Motor neuron (in vitro differentiated cells): ENCODE results near the gene KRT80. TPM values are rescaled to one million over a fixed set of nuclear protein-coding genes. Genes with fewer than 3 reads are reported as not detected.

Experiments used
- ATAC-seq, 8 experiments: fragments of 200-7000 bp; cut with Tn5 transposase; replicated peaks in 6 of 8; 2 replicates each; pipeline ENCODE4 v1.8.0; 2021; ENCODE audit warnings: mild to moderate bottlenecking in 8 of 8, moderate library complexity in 8 of 8
- H3K27ac ChIP-seq, 2 donors: fragments of 250-450 bp; sonication (Bioruptor Pico); 2 replicates each; pipeline ENCODE4 v1.9.0; 2021; ENCODE audit warnings: antibody characterized with exemption in 2 of 2, mild to moderate bottlenecking in 2 of 2, moderate library complexity in 1 of 2
- H3K4me1 ChIP-seq, 2 donors: fragments of 250-450 bp; sonication (Bioruptor Pico); replicated peaks in 1 of 2; 2 replicates each; pipeline ENCODE4 v1.6.1; 2021; ENCODE audit warnings: antibody characterized with exemption in 2 of 2, mild to moderate bottlenecking in 2 of 2, moderate library complexity in 1 of 2
- H3K4me3 ChIP-seq, 5 donors: fragments of 250-450 bp; sonication (Bioruptor Pico); 2 replicates each; pipeline ENCODE4 v1.9.0; 2021; ENCODE audit warnings: antibody characterized with exemption in 5 of 5, mild to moderate bottlenecking in 5 of 5, moderate library complexity in 4 of 5
- WGBS, 10 experiments: fragments of 450-650 bp; shearing (Covaris generic); methylation state at CpG; one replicate each; pipeline ENCODE4 v1.0.0; 2022; 5-methylcytosine and 5-hydroxymethylcytosine counted together
- in situ Hi-C, 9 experiments: fragments of 400-800 bp; cut with MboI; loops; one replicate each; pipeline ENCODE4 v1.15.0; 2021; ENCODE audit warnings: low sequenced_read_pairs in 9 of 9, low pct_unique_long_range_greater_than_20kb in 2 of 9; ENCODE audit not compliant: unreplicated experiment in 9 of 9
- total RNA-seq, 8 experiments: library from RNA; unstranded; fragments of 300-600 nt; gene quantifications; 2 replicates each; pipeline versions ENCODE4 v1.2.3 to v1.2.4, GENCODE V29; 2022

The KRT80 gene
- total RNA-seq, 8 experiments from 2014 or later: 0.14 to 0.85 (median 0.26) TPM; not detected in 2

DNA sequence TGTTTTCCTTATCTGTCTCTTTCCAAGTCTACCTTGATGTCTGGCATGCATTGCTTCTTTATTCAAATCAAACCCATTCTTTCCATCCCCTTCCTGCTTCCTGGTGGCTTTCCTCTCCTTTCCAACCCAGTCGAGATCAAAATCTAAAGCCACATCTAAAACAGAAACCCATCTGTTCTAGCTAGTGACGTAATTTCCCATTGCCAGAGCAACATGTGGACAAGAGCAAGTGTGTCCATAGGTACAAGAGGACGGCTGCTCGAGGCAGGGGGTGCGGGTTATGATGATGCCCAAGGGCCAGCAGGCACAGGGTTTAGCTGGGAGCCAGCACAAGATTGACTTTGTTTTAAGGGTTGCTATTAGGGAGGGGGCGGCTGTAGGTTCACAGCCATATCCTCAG, 7.0 kb downstream of the KRT80 start:
- 40 to 85% (median 66%) methylated on average over 1 to 4 of the region's 6 CpGs; no CpG with 5 or more reads in 4 of the 10 experiments for WGBS, 10 experiments
- no peak for ATAC-seq
- in situ Hi-C loops: no loop called here
- H3K27ac ChIP-seq: no peak overlapping the region
- H3K4me1 ChIP-seq: peaks cover 0 to 7% of the 10 kb centered on the region in 2 donors
- no peak overlapping the region for H3K4me3 ChIP-seq

- no peak for ATAC-seq
- no peak overlapping the region for H3K4me3 ChIP-seq
- in situ Hi-C loops: no loop called here
- 83 to 100% (median 93%) methylated on average over 1 to 4 of the region's 8 CpGs; no CpG with 5 or more reads in 6 of the 10 experiments for WGBS, 10 experiments
- H3K27ac ChIP-seq: no peak overlapping the region
- H3K4me1 ChIP-seq: peaks cover 0 to 7% of the 10 kb centered on the region in 2 donors
Observed at GRCh38 chr12:52183971-52184370, 7.8 kb downstream of the KRT80 start.

- in situ Hi-C loops: no loop called here
- 50 to 100% (median 74%) methylated on average over 1 to 5 of the region's 6 CpGs; no CpG with 5 or more reads in 6 of the 10 experiments for WGBS, 10 experiments
- Histone ChIP-seq H3K27ac (no peak overlapping the region), H3K4me1 (peaks cover 0 to 7% of the 10 kb centered on the region in 2 donors), H3K4me3 (no peak overlapping the region)
- peak in 1 of 8 experiments; percentile 7 for ATAC-seq
Observed at GRCh38 chr12:52183544-52183910, 8.3 kb downstream of the KRT80 start.

DNA sequence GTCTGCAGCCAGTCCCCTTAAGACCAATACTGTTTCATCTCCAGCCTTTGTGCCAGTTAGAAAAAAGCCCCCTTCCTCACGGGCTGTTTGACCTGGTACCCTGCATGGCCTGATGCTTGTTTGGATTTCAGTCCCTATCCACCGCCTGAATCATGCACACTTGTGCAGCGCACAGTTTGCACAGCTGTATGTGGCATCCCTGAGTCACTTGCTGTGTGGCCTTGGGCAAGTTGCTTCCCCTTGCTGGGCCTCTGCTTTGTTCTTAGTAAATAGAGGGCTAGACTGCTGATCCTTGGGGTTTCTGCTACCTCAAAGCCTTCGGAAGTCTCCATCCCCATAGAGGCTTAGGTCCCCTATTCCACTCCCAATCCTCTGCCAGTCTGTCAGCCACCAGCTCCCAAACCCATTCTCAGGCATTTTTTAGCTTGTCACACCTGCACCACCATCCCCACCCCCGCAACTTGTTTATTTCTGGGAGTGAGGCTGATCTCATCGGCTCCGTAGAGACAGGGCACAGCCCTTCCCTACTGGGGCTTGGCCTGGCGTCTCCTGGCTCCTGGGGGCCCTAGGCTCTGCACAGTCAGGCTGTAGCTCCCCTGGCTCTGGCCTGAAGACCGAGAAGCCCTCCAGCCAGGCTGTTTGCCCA, 8.8 kb downstream of the KRT80 start:
- H3K27ac ChIP-seq: no peak overlapping the region
- H3K4me1 ChIP-seq: peaks cover 0 to 7% of the 10 kb centered on the region in 2 donors
- peak in 7 of 8 experiments; percentile 8 to 47 (median 38) for ATAC-seq
- in situ Hi-C loops: no loop called here
- 13 to 100% (median 91%) methylated on average over 1 to 4 of the region's 9 CpGs; no CpG with 5 or more reads in 2 of the 10 experiments for WGBS, 10 experiments
- no peak overlapping the region for H3K4me3 ChIP-seq

DNA sequence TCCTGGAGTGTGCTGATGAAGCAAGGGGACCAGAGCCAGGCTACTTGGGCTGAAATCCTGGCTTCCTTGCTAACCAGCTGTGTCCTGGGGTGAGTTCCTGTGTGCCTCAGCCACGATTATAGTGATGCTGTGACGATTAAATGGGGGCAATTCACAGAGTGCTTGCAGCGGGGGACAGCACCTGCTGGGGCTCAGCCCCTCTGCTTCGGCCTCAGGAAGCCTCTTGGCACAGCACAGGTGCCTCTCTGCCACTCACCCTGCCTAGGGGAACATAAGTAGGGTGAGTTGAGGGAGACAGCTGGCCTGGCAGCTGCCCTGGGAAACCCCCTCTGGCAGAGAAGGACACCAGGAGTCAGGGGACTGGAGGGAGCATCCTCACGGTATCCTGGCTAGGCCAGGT, 9.4 kb downstream of the KRT80 start:
- H3K27ac ChIP-seq: no peak overlapping the region
- H3K4me3 ChIP-seq: no peak overlapping the region
- WGBS, 10 experiments: 0 to 83% (median 60%) methylated on average over 1 to 5 of the region's 5 CpGs; no CpG with 5 or more reads in 3 of the 10 experiments
- in situ Hi-C loops: no loop called here
- ATAC-seq: no peak
- H3K4me1 ChIP-seq: peaks cover 0 to 7% of the 10 kb centered on the region in 2 donors

DNA sequence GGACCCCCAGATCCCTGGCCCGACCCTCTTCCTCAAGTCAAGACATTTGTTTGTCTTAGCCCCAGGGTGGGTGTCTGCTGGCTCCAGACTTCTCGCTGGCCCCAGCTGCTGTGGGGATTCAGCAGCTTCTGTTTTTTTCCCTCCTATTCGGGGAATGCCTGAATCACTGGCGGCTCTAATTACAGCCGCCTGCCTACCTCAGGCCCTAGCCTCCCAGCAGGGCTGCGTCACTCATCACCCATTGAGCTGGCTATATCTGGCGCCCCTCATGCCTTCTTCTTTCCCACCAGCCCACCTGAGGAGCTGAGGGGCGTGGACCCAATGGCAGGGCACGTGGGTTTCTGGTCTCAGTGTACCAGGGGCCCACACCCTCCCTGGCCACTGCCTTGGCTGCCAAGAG, 10.1 kb downstream of the KRT80 start:
- peaks cover 0 to 7% of the 10 kb centered on the region in 2 donors for H3K4me1 ChIP-seq

DNA sequence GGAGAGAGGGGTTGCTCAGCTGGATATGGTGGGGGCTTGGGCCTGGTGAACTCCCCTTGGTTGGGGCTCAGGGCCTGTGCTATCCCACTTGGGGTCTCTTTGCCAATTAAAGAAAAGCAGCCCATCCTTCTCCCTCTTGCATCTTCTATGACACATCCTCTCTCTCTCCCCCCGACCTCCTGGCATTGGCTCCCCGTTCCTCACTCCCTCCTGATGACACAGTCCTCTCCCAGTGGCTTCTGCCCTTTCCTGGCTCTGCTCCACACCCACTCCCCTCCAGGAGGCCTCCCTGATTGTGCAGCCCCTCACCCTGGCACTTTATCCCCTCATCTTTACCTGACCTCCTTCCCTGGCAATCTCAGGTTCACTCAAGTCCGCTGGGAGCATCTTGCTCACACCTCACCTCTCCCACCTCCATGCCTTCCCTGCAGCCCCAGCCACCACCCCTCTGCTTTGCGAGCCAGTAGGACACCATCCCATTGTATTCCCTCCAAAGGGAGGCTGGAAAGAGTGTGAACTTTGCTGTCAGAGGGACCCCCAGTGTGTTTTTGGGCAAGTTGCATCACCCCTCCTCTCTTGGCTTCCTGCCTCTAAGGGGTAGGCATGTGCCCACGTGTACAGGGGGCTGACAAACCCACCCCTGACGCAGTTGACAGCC, 10.7 kb downstream of the KRT80 start:
- peak in 3 of 8 experiments; percentile 5 to 32 (median 27) for ATAC-seq
- in situ Hi-C loops: no loop called here
- Histone ChIP-seq H3K4me1 (peaks cover 0 to 7% of the 10 kb centered on the region in 2 donors), H3K4me3 (no peak overlapping the region), H3K27ac (no peak overlapping the region)
- 44 to 100% (median 68%) methylated on average over 1 to 4 of the region's 6 CpGs; no CpG with 5 or more reads in 4 of the 10 experiments for WGBS, 10 experiments

More for the DNA sequence above, 10.1 kb downstream of the KRT80 start:
- WGBS, 10 experiments: 0 to 41% (median 13%) methylated on average over 1 to 7 of the region's 9 CpGs; no CpG with 5 or more reads in 4 of the 10 experiments
- Histone ChIP-seq H3K4me3 (no peak overlapping the region), H3K27ac (no peak overlapping the region)
- ATAC-seq: peak; percentile 67 to 86 (median 82)
- in situ Hi-C loops: no loop called here

- in situ Hi-C loops: no loop called here
- no peak for ATAC-seq
- no peak overlapping the region for H3K27ac ChIP-seq
- 60 to 100% (median 92%) methylated on average over 1 to 3 of the region's 6 CpGs; no CpG with 5 or more reads in 5 of the 10 experiments for WGBS, 10 experiments
- no peak overlapping the region for H3K4me3 ChIP-seq
- peaks cover 5 to 21% of the 10 kb centered on the region in 2 donors for H3K4me1 ChIP-seq
Observed at GRCh38 chr12:52179396-52179973, 12.3 kb downstream of the KRT80 start.

GRCh38 chr12:52178984-52179383, 12.8 kb downstream of the KRT80 start:
- no peak for ATAC-seq
- Histone ChIP-seq H3K4me1 (peaks cover 5 to 22% of the 10 kb centered on the region in 2 donors), H3K4me3 (no peak overlapping the region), H3K27ac (no peak overlapping the region)
- in situ Hi-C loops: no loop called here
- 57 to 100% (median 60%) methylated on average over 1 to 2 of the region's 2 CpGs; no CpG with 5 or more reads in 5 of the 10 experiments for WGBS, 10 experiments

GRCh38 chr12:52178443-52178842, 13.4 kb downstream of the KRT80 start:
- WGBS, 10 experiments: 71 to 94% (median 77%) methylated on average over 1 to 6 of the region's 7 CpGs; no CpG with 5 or more reads in 6 of the 10 experiments

DNA sequence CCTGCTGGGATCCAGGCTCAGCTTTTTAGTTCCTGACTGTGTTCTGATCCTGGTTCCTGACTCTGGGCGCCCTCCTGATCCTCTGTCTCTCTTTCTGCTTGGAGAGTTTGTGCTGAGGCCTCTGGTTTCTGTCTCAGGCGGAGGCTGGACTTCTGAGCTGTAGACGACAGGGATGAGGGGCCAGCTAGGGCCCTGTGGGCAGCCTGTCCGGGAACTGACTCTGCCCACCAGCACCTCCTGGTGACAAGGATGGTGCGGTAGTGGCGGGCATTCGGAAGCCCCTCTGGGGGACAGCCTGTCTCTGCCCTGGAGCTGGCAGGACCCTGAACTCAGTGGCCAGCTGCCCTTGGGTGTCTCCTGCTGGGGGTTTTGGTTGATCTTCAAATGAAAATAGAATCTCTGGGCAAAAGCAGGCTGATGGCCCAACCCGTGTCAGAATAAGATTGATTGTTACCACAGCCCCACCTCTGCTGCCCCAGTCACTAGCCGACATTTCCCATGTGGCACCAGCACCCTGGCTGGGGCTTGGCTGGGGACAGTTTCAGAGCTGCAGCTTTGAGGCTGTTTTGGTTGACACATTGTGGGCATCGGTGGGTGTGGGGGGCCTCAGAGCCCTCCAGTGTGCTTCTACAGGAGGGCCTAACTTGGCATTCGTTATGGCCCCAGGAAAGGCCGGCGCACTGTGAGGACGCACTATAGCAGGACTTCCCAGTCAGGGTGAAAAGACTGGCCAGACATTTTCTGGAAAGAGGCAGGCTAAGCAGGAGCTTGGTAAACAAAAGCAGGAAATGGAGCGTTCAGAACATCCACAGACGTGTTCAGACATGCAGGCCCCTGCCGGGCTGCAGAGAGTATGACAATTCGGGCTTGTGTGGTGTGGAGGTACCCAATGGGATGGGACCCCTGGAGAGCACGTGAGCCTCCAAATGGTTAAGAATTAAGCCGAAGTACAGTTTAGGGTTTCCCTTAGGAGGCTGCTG, 16.2 kb downstream of the KRT80 start:
- in situ Hi-C loops: no loop called here
- Histone ChIP-seq H3K4me1 (peaks cover 5 to 16% of the 10 kb centered on the region in 2 donors), H3K4me3 (no peak overlapping the region), H3K27ac (no peak overlapping the region)
- 40 to 90% (median 66%) methylated on average over 1 to 6 of the region's 20 CpGs; no CpG with 5 or more reads in 2 of the 10 experiments for WGBS, 10 experiments
- peak; percentile 16 to 61 (median 49) for ATAC-seq

More at GRCh38 chr12:52178443-52178842, 13.4 kb downstream of the KRT80 start:
- in situ Hi-C loops: no loop called here
- H3K4me3 ChIP-seq: no peak overlapping the region
- H3K4me1 ChIP-seq: peaks cover 5 to 22% of the 10 kb centered on the region in 2 donors
- H3K27ac ChIP-seq: no peak overlapping the region
- no peak for ATAC-seq

- Histone ChIP-seq H3K4me3 (no peak overlapping the region), H3K4me1 (peaks cover 5 to 16% of the 10 kb centered on the region in 2 donors), H3K27ac (no peak overlapping the region)
- ATAC-seq: no peak
- in situ Hi-C loops: no loop called here
- WGBS, 10 experiments: 73 to 100% (median 84%) methylated on average over 2 to 8 of the region's 20 CpGs; no CpG with 5 or more reads in 6 of the 10 experiments
Observed at GRCh38 chr12:52173526-52173925, 18.3 kb downstream of the KRT80 start.
